NCI-H526 (cell line): Measurements from ENCODE around the gene LRATD1.
"Not testable (repeated sequence)": the region's sequence is repeated elsewhere in the genome, so short reads cannot be mapped to it uniquely, and the experiment has no call there.

Experiments
- DNase-seq, 2 experiments: peaks; one replicate each; lab custom pipeline; 2025; lab: John Stamatoyannopoulos, UW

LRATD1 gene

GRCh38 chr2:14632133-14632936 lies at the start of gene LRATD1:
TSS of gene LRATD1 (plus strand) at chr2:14632717. CDS start at chr2:14633980, 1,263 bp downstream.
- DNase-seq: peak; percentile 47 to 91

DNA sequence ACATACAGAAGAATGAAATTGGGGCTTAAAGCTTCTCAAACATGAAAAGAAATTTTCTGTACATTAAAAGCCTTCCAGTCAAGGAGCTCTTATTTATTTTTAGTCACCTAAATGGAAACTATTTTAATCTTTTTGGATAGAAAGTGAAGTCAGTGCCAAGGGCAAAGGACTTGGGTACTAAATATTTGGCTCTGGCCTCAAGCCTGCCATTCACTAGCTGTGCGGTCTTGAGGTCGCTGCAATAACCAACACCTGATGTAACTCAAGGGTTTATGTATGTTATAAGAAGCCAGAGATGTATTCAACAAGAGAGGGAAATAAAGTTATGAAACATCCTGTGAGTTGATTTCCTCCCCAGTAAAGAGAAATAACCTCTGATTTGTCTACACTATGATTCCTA lies 49.5 kb upstream of the LRATD1 start:
- DNase-seq: no peak

DNA sequence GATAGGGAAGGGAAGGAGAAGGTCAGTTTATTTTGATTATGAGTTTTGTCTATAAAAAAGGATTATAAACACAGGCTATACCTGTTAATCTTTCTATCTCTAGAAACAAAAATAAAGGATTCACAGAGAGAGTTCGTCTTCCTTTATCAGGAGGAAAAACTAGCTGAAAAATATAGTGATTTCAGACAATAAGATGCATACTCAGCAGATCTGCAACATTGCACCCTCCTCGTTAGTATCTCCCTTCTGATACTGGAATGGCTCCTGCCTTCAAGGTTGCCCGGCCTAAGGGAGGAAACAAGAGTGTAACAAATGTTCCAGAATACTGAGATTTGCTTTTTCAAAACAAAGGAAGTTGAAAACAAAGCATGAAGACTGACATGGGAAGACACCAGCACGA lies 48.7 kb upstream of the LRATD1 start:
- no peak for DNase-seq

GRCh38 chr2:14587119-14587518 lies 45.4 kb upstream of the LRATD1 start:
- DNase-seq: no peak

DNA sequence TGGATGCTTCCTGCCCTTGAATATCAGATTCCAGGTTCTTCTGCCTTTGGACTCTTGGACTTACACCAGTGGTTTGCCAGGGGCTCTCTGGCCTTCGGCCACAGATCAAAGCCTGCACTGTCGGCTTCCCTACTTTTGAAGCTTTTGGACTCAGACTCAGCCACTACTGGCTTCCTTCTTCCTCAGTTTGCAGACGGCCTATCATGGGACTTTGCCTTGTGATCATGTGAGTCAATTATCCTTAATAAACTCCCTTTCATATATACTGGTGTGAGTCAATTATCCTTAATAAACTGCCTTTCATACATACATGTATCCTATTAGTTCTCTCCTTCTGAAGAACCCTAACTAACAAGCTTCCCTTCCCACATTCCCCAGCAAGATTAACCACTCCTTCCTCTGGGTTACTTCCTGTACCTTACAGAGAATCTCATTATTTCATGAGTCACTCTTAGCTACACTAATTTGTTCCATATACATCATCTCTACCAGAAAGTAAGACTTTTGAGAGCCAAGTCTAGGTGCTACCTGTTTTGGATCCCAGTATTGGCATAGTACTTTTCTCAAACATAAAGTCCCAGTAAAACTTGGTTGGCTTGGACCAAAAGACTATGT lies 31.3 kb upstream of the LRATD1 start:
- DNase-seq: no peak

DNA sequence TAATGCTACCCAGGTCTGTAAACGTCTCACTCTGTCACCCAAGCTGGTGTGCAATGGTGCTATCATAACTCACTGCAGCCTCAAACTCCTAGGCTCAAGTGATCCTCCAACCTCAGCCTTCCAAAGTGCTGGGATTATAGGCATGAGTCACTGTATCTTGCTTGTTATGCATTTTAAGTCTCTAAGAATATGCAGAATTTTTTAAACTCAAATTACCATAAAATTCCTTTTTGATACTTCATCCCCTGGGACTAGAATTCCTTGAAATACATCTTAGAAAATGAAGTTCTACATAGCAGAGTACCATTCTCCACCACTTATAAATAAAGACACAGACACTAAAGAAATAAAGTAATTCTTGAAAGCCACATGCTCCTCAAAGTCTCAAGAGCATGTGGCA lies 30.2 kb upstream of the LRATD1 start:
- DNase-seq: no peak

GRCh38 chr2:14603676-14604075 lies 28.8 kb upstream of the LRATD1 start:
- no peak for DNase-seq

GRCh38 chr2:14608245-14608644 lies 24.3 kb upstream of the LRATD1 start:
- DNase-seq: no peak

DNA sequence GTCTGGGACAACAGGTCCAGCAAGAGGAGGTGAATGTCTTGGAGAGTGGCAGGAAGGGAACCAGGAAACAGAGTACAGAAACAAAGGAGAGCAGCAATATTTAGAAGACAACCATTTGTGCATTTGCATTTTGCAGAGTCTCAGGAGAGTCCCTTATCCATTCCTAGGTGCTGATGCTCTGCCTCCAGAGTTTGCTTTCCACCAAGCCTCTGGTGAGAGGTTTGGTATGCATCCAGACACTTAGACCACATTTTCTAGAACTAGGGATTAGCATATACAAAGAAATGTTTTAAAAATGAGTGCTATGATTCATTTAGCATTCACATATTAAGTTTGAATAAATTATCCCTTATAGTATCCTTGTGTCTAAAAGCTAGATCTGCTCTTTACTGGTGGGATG lies 18.5 kb upstream of the LRATD1 start:
- DNase-seq: no peak

DNA sequence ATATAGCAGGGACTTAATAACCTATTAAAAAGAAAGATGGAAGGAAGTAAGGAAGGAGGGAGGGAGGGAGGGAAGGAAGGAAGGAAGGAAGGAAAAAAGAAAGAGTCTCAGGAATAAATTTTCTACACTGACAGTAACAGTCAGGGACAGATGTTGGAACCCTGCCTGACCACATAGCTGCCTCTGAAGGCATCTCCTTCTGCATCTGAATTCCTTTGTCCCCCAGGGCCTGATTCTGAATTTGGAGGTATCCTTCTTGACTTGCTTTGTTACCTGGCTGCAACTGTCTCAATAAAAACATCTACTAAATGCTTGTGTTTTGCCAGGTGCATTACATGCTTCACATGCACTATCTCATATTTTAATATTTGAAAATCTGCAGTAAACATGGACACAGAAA lies 17.4 kb upstream of the LRATD1 start:
- DNase-seq: no peak

- DNase-seq: no peak
These were observed 16.8 kb upstream of the LRATD1 start for GRCh38 chr2:14615760-14616159.

DNA sequence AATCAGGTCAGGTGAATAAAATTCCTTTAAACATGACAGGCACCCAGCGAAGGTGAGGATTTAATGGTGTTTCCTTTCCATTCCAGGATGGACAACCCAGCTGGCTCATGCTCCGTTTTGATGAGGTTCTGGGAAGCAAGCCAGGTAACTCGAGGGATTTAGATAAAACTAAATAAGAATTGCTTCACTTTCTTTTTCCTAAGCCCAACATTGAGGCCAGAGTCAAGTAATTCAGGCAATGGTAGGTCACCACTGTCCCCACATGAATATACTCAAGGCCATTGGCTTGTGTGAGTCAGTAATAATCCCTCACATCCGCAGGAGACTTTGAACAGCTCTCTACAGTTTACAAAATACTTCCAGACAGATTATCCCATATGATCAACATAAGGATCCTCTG lies 16.2 kb upstream of the LRATD1 start:
- no peak for DNase-seq

- DNase-seq: no peak
These were observed 15.6 kb upstream of the LRATD1 start for GRCh38 chr2:14616950-14617349.

DNA sequence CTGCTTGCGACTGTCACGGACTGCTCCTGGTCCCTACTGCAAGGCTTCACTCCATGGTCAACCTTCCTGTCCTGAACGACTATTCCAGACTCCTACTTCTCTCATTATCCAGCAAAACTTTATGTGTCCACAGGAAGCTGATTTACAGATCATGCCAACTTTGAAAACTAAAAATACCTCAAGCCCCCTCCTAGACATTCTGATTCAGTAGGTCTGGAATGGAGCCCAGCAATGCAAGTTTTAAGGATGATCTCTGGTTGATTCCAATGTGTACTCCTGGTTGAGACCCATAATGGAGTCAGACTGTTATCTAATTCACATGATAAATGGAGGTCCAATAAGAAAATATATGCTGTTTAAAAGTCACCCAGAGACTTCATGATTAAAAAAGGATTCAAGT lies 13.1 kb upstream of the LRATD1 start:
- DNase-seq: no peak

DNA sequence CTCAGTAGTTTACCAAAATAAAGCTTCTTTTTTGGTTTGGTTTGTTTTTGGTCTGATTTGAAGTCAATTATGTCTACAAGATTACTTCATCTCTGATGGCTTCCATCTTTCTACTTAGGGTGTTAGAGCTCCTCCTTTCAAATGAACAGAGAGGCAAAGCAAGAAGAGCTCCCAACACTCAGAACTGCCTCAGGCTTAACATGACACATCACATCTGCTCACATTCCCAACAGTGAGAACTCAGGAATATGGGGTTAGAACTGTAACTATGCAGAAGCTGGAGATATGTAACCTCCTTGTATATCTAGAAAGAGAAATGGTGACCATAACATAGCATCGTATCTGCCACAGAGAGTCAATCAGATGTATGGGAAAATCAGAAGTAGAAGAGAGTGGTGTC lies 11.4 kb upstream of the LRATD1 start:
- DNase-seq: no peak

- DNase-seq: no peak
These were observed 10.5 kb upstream of the LRATD1 start for GRCh38 chr2:14621906-14622549.

- not testable (repeated sequence) for DNase-seq
These were observed 10.0 kb upstream of the LRATD1 start for GRCh38 chr2:14622550-14622939.

DNA sequence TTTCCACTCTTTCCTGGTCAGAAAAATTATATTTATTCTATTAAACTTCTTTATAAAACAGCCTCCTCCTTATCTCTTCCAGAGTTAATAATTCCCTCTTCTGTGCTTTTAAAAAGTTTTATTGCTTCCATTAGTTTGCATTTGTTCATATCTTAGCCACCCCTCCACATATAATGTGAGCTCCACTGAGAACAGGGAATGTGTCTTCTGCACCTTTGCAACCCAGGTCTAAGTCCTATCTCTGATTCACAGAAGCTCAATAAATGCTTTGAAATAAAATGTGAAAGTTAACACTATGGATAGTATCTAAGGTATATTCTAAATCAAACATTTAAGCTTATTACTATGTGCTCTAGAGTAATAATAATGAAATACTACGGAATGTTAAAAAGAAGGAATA lies 9.3 kb upstream of the LRATD1 start:
- DNase-seq: no peak

DNA sequence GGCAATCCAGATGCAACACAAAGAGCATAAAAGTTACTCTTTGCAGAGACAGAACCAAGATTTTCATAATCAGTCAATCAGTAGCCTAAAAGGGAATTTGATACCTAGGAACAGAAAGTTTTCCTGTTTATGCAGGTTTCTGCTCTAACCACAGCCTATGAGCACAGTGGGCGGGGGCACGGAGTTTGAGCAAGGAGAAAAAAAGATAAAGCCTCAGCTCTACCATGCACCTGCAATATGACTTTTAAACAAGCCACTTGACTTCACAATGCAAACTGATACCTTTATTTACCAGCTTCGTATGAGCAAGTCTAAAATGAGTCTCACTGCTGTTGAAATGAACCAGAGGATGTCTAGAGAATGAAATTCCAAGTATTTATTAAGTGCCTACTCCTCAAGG lies 5.6 kb upstream of the LRATD1 start:
- peak; percentile 42 to 60 for DNase-seq

GRCh38 chr2:14628901-14629300 lies 3.6 kb upstream of the LRATD1 start:
- no peak for DNase-seq

GRCh38 chr2:14631406-14632040 lies 994 bp upstream of the LRATD1 start:
- no peak for DNase-seq

DNA sequence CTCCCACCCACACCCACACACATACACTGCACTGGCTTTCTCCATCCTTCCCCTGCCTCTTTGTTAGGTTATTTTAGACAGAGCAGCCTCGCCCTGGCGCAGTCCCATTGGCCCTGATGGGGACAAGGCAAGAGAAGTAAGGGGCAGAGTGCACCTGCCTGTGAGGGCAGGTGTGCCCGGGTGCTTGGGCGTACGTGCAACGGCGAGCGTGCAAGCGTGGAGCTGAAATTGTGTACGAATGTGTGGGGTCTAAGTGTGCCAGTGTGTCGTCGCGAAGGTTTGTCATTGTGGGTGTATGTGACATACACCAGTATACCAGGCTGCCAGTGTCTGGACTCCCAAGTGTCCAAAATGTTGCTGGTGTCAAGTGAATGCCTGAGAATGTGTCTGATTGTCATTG lies 544 bp downstream of the LRATD1 start:
- peak in 1 of 2 experiments; percentile 48 for DNase-seq
